Mesangial cell (primary cell): Measurements from ENCODE around the gene MOSPD3. TPM values are rescaled to one million over a fixed set of nuclear protein-coding genes. Genes with fewer than 3 reads are reported as not detected.

ENCODE experiments used
- total RNA-seq: library from RNA; depleted of rRNA; stranded (reverse); fragments of >200 nt; gene quantifications from 2 replicates; pipeline ENCODE4 v1.2.3, GENCODE V29; 2015

Gene MOSPD3, protein sequence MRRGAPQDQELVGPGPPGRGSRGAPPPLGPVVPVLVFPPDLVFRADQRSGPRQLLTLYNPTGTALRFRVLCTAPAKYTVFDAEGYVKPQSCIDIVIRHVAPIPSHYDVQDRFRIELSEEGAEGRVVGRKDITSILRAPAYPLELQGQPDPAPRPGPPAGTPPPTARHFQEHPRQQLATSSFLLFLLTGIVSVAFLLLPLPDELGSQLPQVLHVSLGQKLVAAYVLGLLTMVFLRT
- total RNA-seq = 21.5 and 42.8 TPM in 2 replicates

DNA sequence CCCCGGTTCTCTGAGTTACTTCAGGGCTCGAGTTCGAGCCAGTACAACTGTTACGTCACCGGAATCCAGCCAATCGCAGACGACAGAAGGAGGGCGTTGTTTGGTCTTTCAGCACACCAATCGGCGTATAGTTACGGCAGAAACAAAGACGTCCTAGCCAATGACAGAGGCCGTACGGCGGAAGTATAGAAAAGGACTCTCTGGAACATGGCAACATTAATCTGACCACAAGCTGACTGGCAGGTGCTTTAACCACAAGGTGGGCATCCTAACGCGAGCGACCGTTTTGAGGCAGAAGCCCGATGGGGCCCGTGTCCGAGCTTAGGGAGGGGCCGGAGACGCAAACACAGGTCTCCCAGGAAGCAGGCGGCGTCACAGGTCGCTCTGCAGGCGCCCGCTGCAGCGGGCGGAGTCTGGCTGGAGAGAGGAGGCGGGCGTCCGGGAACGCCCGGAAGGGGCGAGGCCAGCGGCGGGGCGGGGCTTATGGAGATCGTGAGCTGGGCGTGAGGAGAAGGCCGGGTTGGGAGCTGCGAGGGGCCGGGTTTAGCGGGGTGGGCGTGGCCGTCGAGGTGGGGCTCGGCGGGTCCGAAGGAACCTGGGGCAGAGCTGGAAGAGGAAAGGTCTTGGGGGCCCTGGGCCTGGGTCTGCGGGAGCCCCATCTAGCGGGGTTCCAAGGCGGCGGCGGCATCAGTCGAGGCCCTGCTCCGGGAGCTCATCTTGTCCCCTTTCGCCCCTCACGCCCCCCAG is at the start of gene MOSPD3:
Gene MOSPD3 (plus strand): TSS at position 558 of the 747 bp plus-strand sequence. CDS start 252 bp downstream, outside the sequence.

DNA sequence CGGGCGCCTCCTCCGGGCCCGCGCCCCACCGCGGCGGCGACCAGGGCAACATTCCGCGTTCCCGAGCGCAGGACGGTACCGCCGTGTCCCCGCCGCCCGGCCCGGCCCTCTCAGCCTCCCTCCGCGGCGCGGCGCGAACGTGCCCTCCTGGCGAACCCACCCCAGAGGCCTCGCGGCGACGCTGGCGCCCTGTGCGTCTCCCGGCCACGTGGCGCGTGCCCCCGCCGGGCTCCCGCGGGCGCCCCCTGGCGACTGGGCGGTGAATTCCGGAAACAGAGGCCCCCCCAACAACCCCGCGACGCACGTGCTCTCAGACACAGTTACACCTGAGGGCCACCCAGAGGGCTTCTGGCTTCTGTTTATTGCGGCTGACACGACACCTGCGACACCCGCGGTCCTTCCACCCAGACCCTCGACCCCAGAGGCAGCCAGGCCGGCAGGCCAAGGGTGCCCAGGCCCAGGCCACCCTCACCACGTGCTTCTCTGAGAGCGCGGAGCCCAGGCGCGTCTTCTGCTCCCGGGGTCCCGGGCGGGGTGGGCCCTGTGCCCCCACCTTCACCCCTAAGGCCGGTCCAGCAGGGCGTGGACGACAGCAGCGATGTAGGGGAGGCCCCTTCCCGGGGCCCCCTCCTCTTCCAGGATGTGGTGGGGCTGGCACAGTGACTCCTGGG is 38.5 kb upstream of the MOSPD3 start, which contains the start of gene SAP25:
Gene SAP25 (minus strand): TSS at position 210 of the 671 bp plus-strand sequence. CDS start 158 bp downstream, at position 52.

DNA sequence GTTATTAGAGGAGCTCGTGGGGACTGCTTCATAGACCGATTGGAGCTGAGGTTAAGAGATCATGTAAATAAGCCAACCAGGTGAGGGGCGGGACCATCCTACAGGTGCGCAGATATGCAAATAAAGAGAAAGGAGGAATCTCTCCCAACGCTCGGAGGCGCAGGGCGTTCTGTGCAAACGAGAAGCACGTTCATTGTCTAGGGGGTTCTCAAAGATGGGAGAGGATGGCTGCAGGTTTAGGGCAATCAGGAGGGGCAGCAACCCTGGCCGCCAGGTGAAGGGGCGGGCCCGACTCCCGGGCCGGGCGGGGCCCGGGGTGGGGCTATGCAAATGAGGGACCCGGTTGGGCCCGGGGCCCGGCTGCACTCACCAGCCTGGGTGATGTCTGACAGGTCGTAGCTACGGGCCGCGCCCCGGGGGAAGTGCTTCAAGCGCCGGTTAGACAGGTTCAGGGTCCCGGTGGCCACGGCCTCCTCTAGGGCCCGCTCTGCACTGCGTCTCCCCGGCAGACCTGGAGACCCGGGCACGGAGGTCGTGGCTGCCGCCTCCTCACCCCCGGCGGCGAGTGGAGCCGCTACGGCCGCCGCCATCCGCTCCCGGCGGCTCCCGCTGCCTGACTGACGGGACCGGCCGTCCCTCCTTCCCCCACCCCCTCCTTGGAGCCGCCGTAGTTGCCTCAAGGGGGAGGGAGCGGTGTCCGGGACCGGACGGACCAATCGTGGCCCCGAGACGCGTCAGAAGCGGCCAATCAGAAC is 26.7 kb upstream of the MOSPD3 start, which contains the start of gene LRCH4:
Gene LRCH4 (minus strand): TSS at position 619 of the 755 bp plus-strand sequence. CDS start 29 bp downstream, at position 590.

DNA sequence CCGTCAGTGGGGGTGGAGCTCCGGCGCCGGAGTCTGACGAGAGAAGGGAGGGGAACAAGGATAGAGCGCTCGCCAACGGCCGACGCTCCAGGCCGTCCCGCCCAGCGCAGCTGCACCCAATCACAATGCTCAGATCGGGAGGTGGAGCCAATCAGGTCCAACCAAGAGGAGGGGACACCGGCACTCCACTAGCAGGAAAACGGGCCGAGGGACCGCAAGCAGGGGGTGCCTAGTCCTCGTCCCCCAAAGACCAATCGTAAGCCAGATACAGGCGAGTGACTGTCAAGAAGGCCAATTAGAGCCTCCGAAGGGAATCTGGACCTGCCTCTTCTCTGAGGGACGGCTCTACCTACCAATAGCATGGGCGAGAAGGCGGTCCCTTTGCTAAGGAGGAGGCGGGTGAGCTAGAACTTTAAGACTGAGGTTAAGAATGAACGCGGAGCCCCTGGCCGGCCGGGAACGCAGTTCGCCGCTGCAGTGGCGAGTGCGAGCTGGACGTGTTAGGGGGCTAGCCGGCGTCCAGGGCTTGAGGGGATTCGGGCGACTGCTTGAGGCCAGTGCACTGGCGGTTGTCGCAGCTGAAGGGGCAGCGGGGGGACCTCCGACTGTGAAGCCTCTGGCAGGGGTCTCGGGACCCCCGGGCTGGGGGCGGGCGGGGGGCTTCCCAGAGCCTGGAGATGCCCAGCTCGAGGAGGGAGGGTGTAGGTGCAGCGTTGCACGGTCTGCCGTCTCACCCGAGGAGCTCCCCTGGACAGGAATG is 25.9 kb upstream of the MOSPD3 start, which contains the start of gene FBXO24:
Gene FBXO24 (plus strand): TSS at position 63 of the 760 bp plus-strand sequence. CDS start 298 bp downstream, at position 361.

DNA sequence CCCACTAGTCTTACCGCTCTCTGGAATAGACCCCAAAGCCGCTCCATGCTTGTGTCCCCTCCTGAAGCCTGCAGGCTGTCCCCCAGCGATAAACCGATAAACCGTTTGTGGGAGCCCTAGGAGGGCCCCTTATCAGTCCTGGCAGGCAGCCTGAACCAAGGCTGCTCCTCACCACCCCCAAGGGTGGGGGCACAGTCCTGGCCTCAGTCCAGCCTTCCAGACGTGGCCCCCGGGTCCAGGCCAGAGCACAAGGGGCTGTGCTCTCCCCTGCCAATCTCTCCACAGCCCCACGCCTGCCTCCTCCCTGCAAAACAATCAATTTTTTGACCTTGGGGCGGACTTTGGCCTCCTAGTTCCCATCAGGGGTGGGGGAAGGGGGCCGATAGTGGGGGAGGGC is 29.1 kb downstream of the MOSPD3 start, which contains the start of gene TFR2:
Gene TFR2 (minus strand): TSS at position 90 of the 397 bp plus-strand sequence. CDS start 43 bp downstream, at position 47.

DNA sequence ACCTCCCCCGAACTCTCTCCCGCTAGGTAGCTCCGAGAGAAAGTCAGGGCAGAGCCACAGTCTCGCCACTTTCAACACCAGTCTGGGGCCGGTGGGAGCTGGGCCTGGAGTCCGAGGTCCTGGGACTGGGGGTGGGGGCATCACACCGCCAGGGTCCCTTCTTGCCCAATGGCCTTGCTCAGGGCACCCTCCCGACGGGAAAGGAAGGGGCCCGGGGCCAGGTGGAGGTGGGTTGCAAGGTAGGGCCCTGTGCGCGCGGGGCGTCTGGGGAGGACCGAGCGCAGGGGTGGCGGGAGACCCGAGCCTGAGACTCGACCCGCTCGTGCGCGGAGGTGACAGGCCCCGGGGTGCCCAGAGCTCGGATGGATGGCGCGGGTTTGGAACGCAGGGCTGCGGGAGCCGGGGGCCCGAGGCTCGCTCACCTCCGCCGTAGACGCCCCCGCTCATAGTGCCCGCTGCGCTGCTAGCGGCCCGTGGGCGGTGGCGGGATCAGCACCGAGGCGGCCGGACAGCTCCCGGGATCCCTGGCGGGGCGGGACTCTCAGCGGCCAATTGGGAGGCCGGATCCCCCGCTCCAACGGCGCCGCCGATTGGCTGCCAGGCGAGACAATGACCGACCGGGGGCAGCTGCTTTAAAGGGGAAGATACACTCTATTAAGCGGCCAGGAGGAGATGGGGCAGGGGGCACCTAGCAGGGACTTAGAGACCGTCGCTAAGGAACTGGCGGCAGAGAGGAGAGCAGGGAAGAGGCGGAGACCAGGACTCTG is 43.8 kb downstream of the MOSPD3 start, which contains the start of gene ACTL6B:
Gene ACTL6B (minus strand): TSS at position 541 of the 767 bp plus-strand sequence. CDS start 94 bp downstream, at position 447.

Other genes with a start within 250 kb of the MOSPD3 start
- not detected in 2 replicates for gene PILRA, start 239.1 kb upstream of the MOSPD3 start, total RNA-seq
- gene ZCWPW1, start 183.8 kb upstream of the MOSPD3 start, total RNA-seq = 0.25 and 0.81 TPM in 2 replicates
- gene MEPCE, start 182.7 kb upstream of the MOSPD3 start, total RNA-seq = 26.4 and 30.4 TPM in 2 replicates
- gene PPP1R35, start 176.0 kb upstream of the MOSPD3 start, total RNA-seq = 40.4 and 54.1 TPM in 2 replicates
- gene SPACDR, start 148.3 kb upstream of the MOSPD3 start, total RNA-seq = 0.89 TPM in 1 of 2 replicates, not detected in the other
- 48.2 and 60.7 TPM in 2 replicates for gene TSC22D4, start 133.3 kb upstream of the MOSPD3 start, total RNA-seq
- 0.16 and 4.2 TPM in 2 replicates for gene NYAP1, start 128.6 kb upstream of the MOSPD3 start, total RNA-seq
- gene AGFG2, start 73.3 kb upstream of the MOSPD3 start, total RNA-seq = 11.8 and 20.7 TPM in 2 replicates
- 0.51 and 2.8 TPM in 2 replicates for gene SAP25, start 38.6 kb upstream of the MOSPD3 start, total RNA-seq
- gene LRCH4, start 26.4 kb upstream of the MOSPD3 start, total RNA-seq = 30.1 and 33.6 TPM in 2 replicates
- gene FBXO24, start 26.2 kb upstream of the MOSPD3 start, total RNA-seq = 0.33 and 0.89 TPM in 2 replicates
- gene PCOLCE, start 10.2 kb upstream of the MOSPD3 start, total RNA-seq = 15.8 and 58.8 TPM in 2 replicates
- gene TFR2, start 29.0 kb downstream of the MOSPD3 start, total RNA-seq = 0.33 and 0.63 TPM in 2 replicates
- gene ACTL6B, start 43.9 kb downstream of the MOSPD3 start, total RNA-seq = not detected in 2 replicates
- 378 and 380 TPM in 2 replicates for gene GNB2, start 61.2 kb downstream of the MOSPD3 start, total RNA-seq
- 9.0 and 15.1 TPM in 2 replicates for gene GIGYF1, start 81.7 kb downstream of the MOSPD3 start, total RNA-seq
- 44.2 and 109 TPM in 2 replicates for gene POP7, start 93.6 kb downstream of the MOSPD3 start, total RNA-seq
- gene EPO, start 107.9 kb downstream of the MOSPD3 start, total RNA-seq = not detected in 2 replicates
- gene ZAN, start 121.1 kb downstream of the MOSPD3 start, total RNA-seq = not detected in 2 replicates
- gene EPHB4, start 215.0 kb downstream of the MOSPD3 start, total RNA-seq = 52.1 and 61.9 TPM in 2 replicates
- gene SLC12A9, start 240.2 kb downstream of the MOSPD3 start, total RNA-seq = 24.4 and 26.5 TPM in 2 replicates